Heart right ventricle (tissue), 16 donors: Measurements from ENCODE around the gene HLA-DMA. TPM values are rescaled to one million over a fixed set of nuclear protein-coding genes. Genes with fewer than 3 reads are reported as not detected.

Experiments used
- ATAC-seq, 8 donors: fragments of 200-7000 bp; cut with Tn5 transposase; one replicate each; pipeline ENCODE4 v1.9.1; 2020; ENCODE audit warnings: mild to moderate bottlenecking in 8 of 8, moderate library complexity in 8 of 8, moderate number of reproducible peaks in 1 of 8
- DNase-seq, 2 donors: peaks; one replicate each; pipeline ENCODE4 v3.0.0-alpha.2; 2020
- H3K27ac ChIP-seq, 10 donors: fragments of 200-600 bp; sonication (generic) in 2 of 10; one replicate each; pipeline versions ENCODE4 v1.5.0 to v1.8.0; 2020 to 2022; ENCODE audit warnings: mild to moderate bottlenecking in 3 of 10
- H3K27me3 ChIP-seq, 7 donors: fragments of 200-600 bp; one replicate each; pipeline ENCODE4 v1.8.0; 2021 to 2022; ENCODE audit warnings: mild to moderate bottlenecking in 2 of 7
- H3K36me3 ChIP-seq, 9 donors: fragments of 200-600 bp; sonication (generic) in 1 of 9; one replicate each; pipeline versions ENCODE4 v1.5.0 to v1.8.0; 2020 to 2022; ENCODE audit warnings: mild to moderate bottlenecking in 2 of 9
- H3K4me1 ChIP-seq, 9 donors: fragments of 200-600 bp; sonication (generic) in 1 of 9; one replicate each; pipeline versions ENCODE4 v1.5.0 to v1.8.0; 2020 to 2022; ENCODE audit warnings: mild to moderate bottlenecking in 4 of 9
- H3K4me3 ChIP-seq, 10 donors: fragments of 200-600 bp; sonication (generic) in 2 of 10; one replicate each; pipeline versions ENCODE4 v1.5.0 to v1.8.0; 2020 to 2022; ENCODE audit warnings: mild to moderate bottlenecking in 7 of 10, moderate library complexity in 2 of 10
- H3K9me3 ChIP-seq, 11 donors: fragments of 200-600 bp in 10 of 11; sonication (generic) in 2 of 11; one replicate each; pipeline versions ENCODE4 v1.5.0 to v1.8.0; 2013 to 2022; ENCODE audit warnings: mild to moderate bottlenecking in 2 of 11, control low read depth in 1 of 11, moderate library complexity in 1 of 11
- CTCF ChIP-seq, 9 donors: fragments of 200-600 bp; sonication (generic) in 2 of 9; IDR thresholded peaks; one replicate each; pipeline versions ENCODE4 v1.5.0 to v1.8.0; 2021 to 2022; ENCODE audit warnings: antibody characterized with exemption in 9 of 9, mild to moderate bottlenecking in 5 of 9, moderate library complexity in 1 of 9
- WGBS, 2 donors: extraction: QIAGEN DNeasy Blood & Tissue Kit; methylation state at CpG; one replicate each; pipeline ENCODE4 v1.1.7; 2013; ENCODE audit warnings: inconsistent platforms in 1 of 2; 5-methylcytosine and 5-hydroxymethylcytosine counted together
- intact Hi-C, 10 donors: fragments of 100-400 bp; cut with DNase I; formaldehyde crosslinking; loops; one replicate each; pipeline versions ENCODE4 v1.11.1 to v1.14.2; 2022
- polyA plus RNA-seq, 2 donors: library from polyadenylated mRNA; stranded (reverse); fragments of 200-250 nt; gene quantifications; one replicate each; pipeline ENCODE4 v1.2.3, GENCODE V29; 2013
- total RNA-seq, 10 donors: library from RNA; stranded (reverse); fragmentation: NEBNext Ultra II Directional in 3 of 10; extraction: Animal tissue kit (Norgen Biotek cat#: 25700) in 3 of 10; gene quantifications; one replicate each; pipeline versions ENCODE4 v1.2.1 to v1.2.4, GENCODE V29; 2021 to 2023
- donor health status: Arrhythmogenic right ventricular cardiomyopathy.
- donor health status: ischemic (EF 13 %, LVEDD 7.1; RV severe dilation, severe dysfunction).
- donor health status: healthy with polysubstance abuse.
- donor health status: DM: no; HTN: yes; CAD: no.
- donor health status: DM: no; HTN: no; CAD: no.
- donor health status: ischemic (EF 25% LVEDD 6.9; RV normal size, moderate dysfunction).
- donor health status: ischemic (EF 25% LVEDD 5.7; RV mildly dilated, moderate dysfunction).
- donor health status: healthy.
- donor health status: DM: yes; HTN: yes; CAD: no.
- donor health status: Ischemic cardiomyopathy.
- donor health status: ischemic (EF 35%, LVEDD 5.7; RV mildly dilated, moderate dysfunction).
- donor health status: nonischemic (EF 11% LVEDD 7.7; RV severe dilation, severe dysfunction).
- donor health status: DM: yes; HTN: yes; CAD: no.
- donor health status: PGD.
- donor health status: ischemic (EF 29% LVEDD 5.4; RV normal size, mild dysfunction).
- donor health status: nonischemic (EF 23%, LVEDD 6.1; RV moderate dilation, normal function).

HLA-DMA gene
- total and polyA plus RNA-seq, 12 donors, result 7.8 to 106 (median 14.5) TPM

DNA sequence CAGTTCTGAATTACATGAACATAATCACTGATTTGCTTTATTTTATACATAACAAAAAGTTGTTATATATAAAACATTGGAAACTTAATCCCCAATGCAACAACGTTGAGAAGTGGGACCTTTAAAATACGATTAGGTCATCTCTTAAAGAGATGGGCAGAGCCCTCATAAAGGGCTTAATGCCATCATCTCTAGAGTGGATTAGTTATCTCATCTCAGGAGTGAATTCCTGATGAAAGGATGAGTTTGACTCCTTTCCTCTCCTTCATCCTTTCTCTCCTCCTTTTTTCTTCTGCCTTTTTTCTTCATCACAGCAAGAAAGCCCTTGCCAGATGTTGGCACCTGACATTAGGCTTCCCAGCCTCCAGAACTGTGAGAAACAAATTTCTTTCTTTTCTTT, 42.6 kb upstream of the HLA-DMA start:
- Histone ChIP-seq H3K36me3 (no peaks in the 10 kb centered on the region), H3K4me1 (no peaks in the 10 kb centered on the region), H3K27me3 (peaks cover 0 to 34% (median 6%) of the 10 kb centered on the region in 7 donors), H3K9me3 (no peaks in the 10 kb centered on the region), H3K4me3 (no peak overlapping the region), H3K27ac (no peak overlapping the region)
- ATAC-seq (no peak), DNase-seq (no peak)
- WGBS, 2 donors, result 39 to 42% methylated on average over 2 of the region's 2 CpGs
- TF ChIP-seq CTCF (IDR thresholded peaks at IDR 0.05), result no peak
- intact Hi-C loops, result loop anchor here in 1 of 10 donors (5.0 kb wide), 1 partner anchor 242 kb away; no protein-coding TSS in a partner anchor

DNA sequence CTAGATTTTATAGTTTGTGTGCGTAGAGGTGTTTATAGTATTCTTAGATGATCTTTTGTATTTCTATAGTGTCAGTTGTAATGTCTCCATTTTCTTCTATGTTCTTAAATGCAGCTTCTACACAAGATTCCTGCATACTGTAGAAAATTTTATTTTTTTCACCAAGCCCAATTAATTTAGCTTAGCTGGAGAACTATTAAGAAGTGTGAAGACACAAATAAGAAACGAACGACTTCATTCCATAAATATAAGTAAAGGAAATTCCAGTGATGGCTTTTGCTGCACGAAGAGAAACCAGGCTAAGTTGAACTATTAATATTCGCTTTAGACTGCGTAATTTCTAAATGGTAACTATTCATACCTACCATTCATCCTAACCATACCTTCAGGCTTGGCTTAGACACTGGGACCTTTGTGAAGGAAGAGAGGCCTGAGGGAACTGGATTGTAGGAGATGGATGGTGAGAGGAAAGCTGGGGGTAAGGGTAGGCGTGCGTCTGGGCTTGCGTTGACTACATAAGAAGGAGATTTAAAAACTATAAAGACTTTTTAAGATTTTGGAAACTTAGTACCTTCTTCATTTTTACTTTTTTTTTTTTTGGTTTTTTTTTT, 40.6 kb upstream of the HLA-DMA start:
- Histone ChIP-seq H3K4me3 (no peak overlapping the region), H3K27ac (no peak overlapping the region), H3K4me1 (no peaks in the 10 kb centered on the region), H3K36me3 (no peaks in the 10 kb centered on the region), H3K9me3 (no peaks in the 10 kb centered on the region), H3K27me3 (peaks cover 0 to 22% (median 3%) of the 10 kb centered on the region in 7 donors)
- DNase-seq (no peak), ATAC-seq (no peak)
- TF ChIP-seq CTCF (IDR thresholded peaks at IDR 0.05), result no peak
- 88 to 89% methylated on average over 9 of the region's 9 CpGs for WGBS, 2 donors
- intact Hi-C loops, result no loop called here

GRCh38 chr6:32991972-32992371, 39.1 kb upstream of the HLA-DMA start:
- intact Hi-C loops, result no loop called here
- Histone ChIP-seq H3K27me3 (peaks cover 0 to 18% (median 0%) of the 10 kb centered on the region in 7 donors), H3K36me3 (no peaks in the 10 kb centered on the region), H3K4me3 (no peak overlapping the region), H3K9me3 (no peaks in the 10 kb centered on the region), H3K27ac (no peak overlapping the region), H3K4me1 (no peaks in the 10 kb centered on the region)
- WGBS, 2 donors, result 77 to 78% methylated on average over 4 of the region's 4 CpGs
- no peak for ATAC-seq
- TF ChIP-seq CTCF (IDR thresholded peaks at IDR 0.05), result no peak
- no peak for DNase-seq

DNA sequence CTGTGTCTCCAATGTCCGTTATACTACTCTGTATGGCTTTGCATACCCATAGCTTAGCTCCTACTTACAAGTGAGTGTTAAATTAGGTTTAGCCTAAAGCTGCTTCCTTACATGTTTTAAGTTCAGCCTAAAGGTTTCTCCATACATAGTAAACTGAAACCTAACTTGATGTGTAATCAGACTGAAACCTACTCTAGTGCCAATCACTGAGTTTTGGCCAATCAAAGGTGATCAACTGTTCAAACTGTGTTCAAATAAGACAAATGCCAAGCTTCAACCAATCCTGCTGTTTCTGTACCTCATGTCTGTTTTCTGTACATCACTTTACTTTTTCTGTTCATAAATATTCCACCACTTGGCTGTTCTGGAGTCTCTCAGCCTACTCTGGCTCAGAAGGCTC, 36.5 kb upstream of the HLA-DMA start:
- Histone ChIP-seq H3K4me1 (peaks cover 0 to 7% (median 0%) of the 10 kb centered on the region in 9 donors), H3K9me3 (no peaks in the 10 kb centered on the region), H3K36me3 (no peaks in the 10 kb centered on the region), H3K27ac (no peak overlapping the region), H3K4me3 (no peak overlapping the region), H3K27me3 (no peaks in the 10 kb centered on the region)
- 89 to 97% methylated on average over 1 of the region's 1 CpG for WGBS, 2 donors
- intact Hi-C loops, result loop anchor here in 1 of 10 donors (5.0 kb wide), 2 partner anchors 57 to 102 kb away; no protein-coding TSS in a partner anchor
- TF ChIP-seq CTCF (IDR thresholded peaks at IDR 0.05), result no peak
- DNase-seq (no peak), ATAC-seq (no peak)
